Astrocyte of the spinal cord (primary cell): ENCODE measurements around the gene BRIP1.

Experiments used
- DNase-seq: peaks from one replicate; pipeline ENCODE4 v3.0.0; 2011; ENCODE audit warnings: low read depth, low spot score
- H3K4me3 ChIP-seq: 2 replicates; pipeline ENCODE4 v1.5.1; 2011; ENCODE audit warnings: low read depth, mild to moderate bottlenecking, low read length, moderate library complexity
- CTCF ChIP-seq: IDR thresholded peaks from 2 replicates; pipeline ENCODE4 v1.5.1; 2012; ENCODE audit warnings: low read depth, mild to moderate bottlenecking, low read length, inconsistent platforms
- in situ Hi-C: cut with HindIII; loops from 2 replicates; pipeline ENCODE4 v1.10.0; 2017; ENCODE audit warnings: low sequenced_read_pairs

Gene BRIP1

DNA sequence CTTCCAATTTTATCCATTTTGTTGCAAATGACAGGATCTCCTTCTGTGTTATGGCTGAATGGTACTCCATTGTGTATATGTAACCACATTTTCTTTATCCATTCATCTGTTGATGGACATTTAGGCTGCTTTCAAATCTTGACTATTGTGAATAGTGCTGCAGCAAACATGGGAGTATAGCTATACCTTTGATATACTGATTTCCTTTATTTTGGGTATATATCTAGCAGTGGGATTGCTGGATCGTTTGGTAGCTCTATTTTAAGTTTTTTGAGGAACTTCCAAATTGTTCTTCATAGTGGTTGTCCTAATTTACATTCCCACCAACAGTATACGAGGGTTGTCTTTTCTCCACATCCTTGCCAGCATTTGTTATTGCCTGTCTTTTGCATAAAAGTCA lies 67.8 kb downstream of the BRIP1 start:
- no peak for TF ChIP-seq CTCF
- H3K4me3 ChIP-seq = no peak overlapping the region
- DNase-seq = no peak
- in situ Hi-C loops = no loop called here

- in situ Hi-C loops = no loop called here
- H3K4me3 ChIP-seq = no peak overlapping the region
- no peak for TF ChIP-seq CTCF
- DNase-seq = no peak
Observed at GRCh38 chr17:61794792-61795191, 68.5 kb downstream of the BRIP1 start.

- DNase-seq = no peak
- in situ Hi-C loops = no loop called here
- no peak for TF ChIP-seq CTCF
- H3K4me3 ChIP-seq = no peak overlapping the region
Observed at GRCh38 chr17:61794242-61794641, 69.1 kb downstream of the BRIP1 start.

- TF ChIP-seq CTCF = no peak
- H3K4me3 ChIP-seq = no peak overlapping the region
- in situ Hi-C loops = no loop called here
- no peak for DNase-seq
Observed at GRCh38 chr17:61793565-61793964, 69.8 kb downstream of the BRIP1 start.

GRCh38 chr17:61789872-61790271 lies 73.5 kb downstream of the BRIP1 start:
- no peak overlapping the region for H3K4me3 ChIP-seq
- TF ChIP-seq CTCF = no peak
- in situ Hi-C loops = no loop called here
- no peak for DNase-seq

GRCh38 chr17:61786088-61786487 lies 77.2 kb downstream of the BRIP1 start:
- DNase-seq = no peak
- in situ Hi-C loops = no loop called here
- no peak for TF ChIP-seq CTCF
- no peak overlapping the region for H3K4me3 ChIP-seq

GRCh38 chr17:61784510-61784909 lies 78.8 kb downstream of the BRIP1 start:
- TF ChIP-seq CTCF = no peak
- no peak overlapping the region for H3K4me3 ChIP-seq
- DNase-seq = no peak
- in situ Hi-C loops = no loop called here
